8988T (cell line): ENCODE data around the gene BLOC1S3.
A peak's percentile ranks its signal among the peaks of the same experiment; 100 is the strongest.

Experiments used
- DNase-seq: peaks from one replicate; pipeline ENCODE4 v3.0.0; 2011

BLOC1S3 gene

GRCh38 chr19:45178262-45179071 is at the start of gene BLOC1S3:
Gene BLOC1S3 (plus strand): TSS chr19:45178784. CDS start chr19:45179297, 513 bp downstream.
- peak; percentile 84 for DNase-seq

DNA sequence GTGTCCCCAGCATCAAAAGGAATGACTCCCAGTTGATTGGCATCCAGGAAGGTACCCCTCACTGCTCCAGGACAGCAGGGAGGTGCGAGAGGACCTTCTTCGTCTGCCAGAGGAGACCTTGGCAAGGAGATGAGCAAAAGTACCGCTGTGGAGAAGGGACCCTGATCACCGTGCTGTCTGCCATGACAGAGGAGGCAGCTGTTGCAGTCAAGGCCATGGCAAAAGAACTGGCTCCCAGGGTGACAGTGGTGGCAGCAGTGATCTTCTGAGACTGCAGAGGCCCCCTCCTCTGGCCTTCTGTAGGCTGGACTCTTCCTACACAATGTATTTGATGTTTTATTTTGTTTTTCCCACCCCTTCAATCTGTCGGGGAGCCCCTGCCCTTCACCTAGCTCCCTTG is 49.8 kb upstream of the BLOC1S3 start:
- DNase-seq = no peak

DNA sequence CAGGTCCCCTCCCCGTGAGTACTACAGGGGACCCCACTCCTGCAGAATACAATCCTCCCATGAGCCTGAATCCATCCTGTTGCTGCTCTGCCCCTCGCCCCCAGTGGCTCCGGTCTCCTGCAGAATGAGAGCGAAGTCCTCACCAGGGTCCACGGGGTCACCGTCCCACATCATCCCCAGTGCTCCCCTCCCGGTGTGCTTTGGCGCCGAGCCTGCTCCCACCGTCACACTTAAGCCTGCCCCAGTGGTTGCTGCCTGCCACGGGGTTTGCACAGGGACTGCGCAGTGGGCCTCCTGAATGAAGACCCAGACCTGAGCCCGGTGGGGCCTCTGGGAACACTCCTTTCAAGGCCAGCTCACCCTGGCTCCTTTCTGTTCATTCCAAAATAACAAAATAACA is 48.3 kb upstream of the BLOC1S3 start:
- no peak for DNase-seq

- DNase-seq = no peak
Observed at GRCh38 chr19:45130888-45131615, 47.5 kb upstream of the BLOC1S3 start.

DNA sequence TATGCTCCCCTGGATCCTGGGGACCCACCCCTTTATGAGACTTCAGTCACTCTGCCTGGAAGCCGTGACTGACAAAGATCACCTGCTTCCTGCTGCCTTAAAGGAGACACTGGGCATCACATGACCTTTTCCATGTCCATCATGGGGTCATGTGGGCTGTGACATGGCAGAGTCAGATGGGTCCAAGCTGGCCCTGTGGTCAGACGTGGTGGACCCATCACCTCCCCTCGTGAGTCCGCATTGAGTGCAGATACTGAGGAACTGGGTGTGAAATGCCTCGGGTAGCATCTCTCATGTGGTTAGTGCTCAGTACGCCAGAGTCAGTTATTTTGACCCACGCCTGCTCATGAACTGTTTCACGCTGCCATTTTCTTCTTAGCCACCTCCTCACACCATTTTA is 44.9 kb upstream of the BLOC1S3 start:
- no peak for DNase-seq

DNA sequence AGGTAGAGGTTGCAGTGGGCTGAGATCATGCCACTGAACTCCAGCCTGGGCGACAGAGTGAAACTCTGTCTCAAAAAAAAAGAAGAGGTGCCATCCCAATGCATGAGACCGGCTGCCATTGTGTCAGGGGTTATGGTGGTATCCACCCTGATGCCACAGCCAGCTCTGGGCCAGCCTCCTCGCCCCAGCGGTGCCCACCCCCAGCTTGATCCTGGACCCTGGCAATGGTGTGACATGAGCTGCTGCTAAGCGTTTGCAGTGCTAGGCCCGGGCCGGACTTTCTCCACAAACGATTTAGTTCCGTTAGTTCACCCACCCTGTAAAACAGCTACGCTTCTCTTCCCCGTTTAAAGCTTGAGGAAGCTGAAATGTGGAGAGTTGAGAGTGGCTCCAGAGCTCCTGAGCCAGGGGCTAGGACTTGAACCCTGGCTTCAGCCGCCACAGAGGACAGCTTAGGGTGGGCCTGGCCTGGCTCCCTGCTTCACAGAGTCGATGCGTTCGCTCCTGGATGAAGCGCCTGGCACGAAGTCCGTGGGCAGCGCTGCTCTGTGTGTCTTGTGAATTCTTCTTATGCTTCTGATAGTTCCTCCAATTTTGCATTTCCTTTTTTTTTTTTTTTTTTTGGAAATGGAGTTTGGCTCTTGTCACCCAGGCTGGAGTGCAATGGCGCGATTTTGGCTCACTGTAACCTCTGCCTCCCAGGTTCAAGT is 43.3 kb upstream of the BLOC1S3 start:
- DNase-seq = no peak

GRCh38 chr19:45136507-45137178 is 41.9 kb upstream of the BLOC1S3 start:
- DNase-seq = no peak

DNA sequence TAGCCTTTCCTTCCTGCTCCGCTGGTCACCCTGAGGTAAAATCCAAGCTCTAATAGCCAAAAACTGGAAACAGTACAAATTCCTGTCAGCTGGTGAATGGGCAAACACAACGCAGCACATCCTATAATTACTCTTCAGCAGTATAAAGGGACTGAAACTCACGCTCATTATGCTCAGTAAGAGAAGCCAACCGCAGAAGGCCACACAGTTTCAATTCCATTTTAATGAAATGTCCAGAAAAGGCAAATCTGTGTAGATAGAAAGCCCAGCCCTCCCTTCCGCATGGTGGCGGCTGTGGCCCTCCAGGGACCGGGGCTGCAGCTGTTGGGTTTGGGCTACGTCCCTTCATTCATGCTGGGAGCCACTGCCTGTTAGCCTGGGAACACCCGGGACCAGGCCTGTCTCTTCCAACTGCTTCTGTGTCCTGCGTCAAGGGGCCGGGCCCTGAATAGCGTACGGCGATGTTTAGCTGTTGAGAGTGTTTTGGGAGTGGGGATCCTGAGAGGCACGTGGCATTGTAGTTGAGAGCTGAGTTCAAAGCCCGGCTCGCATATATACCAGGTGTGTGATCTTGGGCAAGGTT is 41.3 kb upstream of the BLOC1S3 start:
- no peak for DNase-seq

GRCh38 chr19:45138303-45138751 is 40.3 kb upstream of the BLOC1S3 start:
- no peak for DNase-seq

- DNase-seq = no peak
Observed at GRCh38 chr19:45139286-45140143, 39.1 kb upstream of the BLOC1S3 start.

GRCh38 chr19:45140144-45140503 is 38.5 kb upstream of the BLOC1S3 start:
- no peak for DNase-seq

DNA sequence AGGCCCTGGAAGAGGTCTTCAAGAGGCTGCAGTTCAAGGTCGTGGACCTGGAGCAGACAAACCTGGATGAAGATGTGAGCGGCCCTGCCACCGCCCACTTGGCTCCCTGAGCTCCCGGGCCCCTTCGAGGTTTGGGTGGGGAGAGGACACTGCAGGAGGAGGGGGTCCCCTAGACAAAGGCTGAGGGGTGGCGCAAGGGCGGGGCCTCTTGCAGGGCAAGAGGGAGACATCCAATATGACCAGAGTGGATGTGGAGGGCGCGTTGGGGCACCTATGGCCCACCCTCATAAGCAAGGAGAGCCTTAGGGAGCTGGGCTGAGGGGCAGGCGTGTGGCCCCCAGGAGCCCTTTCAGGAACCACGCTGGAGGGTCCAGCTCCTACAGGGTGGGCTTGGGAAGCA is 38.1 kb upstream of the BLOC1S3 start:
- no peak for DNase-seq

GRCh38 chr19:45141203-45141900 is 37.2 kb upstream of the BLOC1S3 start:
- DNase-seq = no peak

GRCh38 chr19:45142016-45142725 is 36.4 kb upstream of the BLOC1S3 start:
- no peak for DNase-seq

DNA sequence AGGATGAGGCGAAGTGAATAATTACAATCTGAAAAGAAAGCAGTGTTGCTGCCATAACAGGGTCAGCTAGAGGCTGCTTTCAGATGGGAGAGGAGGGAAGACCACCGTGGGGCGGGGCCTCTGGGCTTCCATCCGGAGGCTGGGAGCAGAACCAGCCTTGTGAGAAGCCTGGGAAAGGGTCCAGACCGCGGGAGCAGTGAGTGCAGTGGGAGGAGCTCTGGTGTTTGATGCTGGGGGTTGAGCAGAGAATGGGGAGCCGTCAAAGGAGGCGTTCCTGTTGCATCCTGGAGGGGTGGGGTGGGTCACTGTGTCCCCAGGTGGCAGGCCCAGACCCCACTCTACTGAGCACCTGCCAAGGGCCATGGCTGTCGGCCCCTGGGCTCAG is 35.9 kb upstream of the BLOC1S3 start:
- no peak for DNase-seq

DNA sequence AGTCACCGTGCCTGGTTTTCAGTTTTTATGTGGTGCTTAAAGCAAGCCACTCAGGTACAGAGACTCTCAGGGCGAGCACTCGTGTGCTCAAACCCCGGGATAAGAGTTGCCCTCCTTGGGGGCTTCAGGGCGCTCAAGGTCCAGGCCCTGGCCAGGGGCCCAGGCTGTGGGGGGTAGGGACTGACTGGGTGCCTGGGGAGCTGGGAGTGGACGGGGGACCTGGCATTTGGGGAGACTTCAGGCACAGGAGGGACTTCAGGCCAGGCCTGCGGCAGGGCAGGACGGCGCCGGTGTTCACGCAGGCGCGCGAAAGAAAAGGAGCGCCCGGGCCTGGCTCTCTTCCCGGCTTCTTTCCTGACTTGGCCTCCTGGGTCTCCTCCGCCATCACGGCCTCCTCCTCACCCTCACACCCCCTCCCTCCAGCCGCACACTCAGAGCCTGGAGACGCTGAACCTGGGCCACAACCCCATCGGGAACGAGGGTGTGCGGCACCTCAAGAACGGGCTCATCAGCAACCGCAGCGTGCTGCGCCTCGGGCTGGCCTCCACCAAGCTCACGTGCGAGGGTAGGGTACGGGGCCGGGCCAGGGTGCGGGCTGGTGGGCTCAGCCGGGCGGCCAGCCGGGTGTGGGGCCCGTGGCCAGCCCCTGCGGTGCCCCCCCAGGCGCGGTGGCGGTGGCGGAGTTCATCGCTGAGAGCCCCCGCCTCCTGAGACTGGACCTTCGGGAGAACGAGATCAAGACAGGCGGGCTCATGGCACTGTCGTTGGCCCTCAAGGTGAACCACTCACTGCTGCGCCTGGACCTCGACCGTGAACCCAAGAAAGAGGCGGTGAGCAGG is 33.9 kb upstream of the BLOC1S3 start:
- DNase-seq = no peak

GRCh38 chr19:45145270-45146189 is 33.1 kb upstream of the BLOC1S3 start:
- no peak for DNase-seq

- DNase-seq = no peak
Observed at GRCh38 chr19:45146251-45146650, 32.3 kb upstream of the BLOC1S3 start.
